Stomach (tissue), 4 donors: Measurements from ENCODE around the gene ESPN.

Experiments used
- POLR2A ChIP-seq, 4 donors: fragments of 450-650 bp; IDR thresholded peaks; one replicate each; pipeline ENCODE4 v1.6.1; 2016; ENCODE audit warnings: antibody characterized with exemption in 4 of 4, control low read depth in 2 of 4, mild to moderate bottlenecking in 1 of 4, moderate library complexity in 1 of 4
- POLR2AphosphoS5 ChIP-seq, 3 donors: sonication (generic); formaldehyde crosslinking; IDR thresholded peaks; one replicate each; pipeline ENCODE4 v1.6.1; 2016; ENCODE audit warnings: antibody characterized with exemption in 3 of 3
- TF ChIP-seq, protein P1 (sequence below), 7 experiments: fragments of 450-650 bp in 4 of 7; fragments of 200-600 bp in 3 of 7; sonication (generic) in 3 of 7; IDR thresholded peaks; one replicate each; pipeline ENCODE4 v1.5.1; 2016 to 2019; ENCODE audit warnings: antibody characterized with exemption in 7 of 7, control low read depth in 2 of 7, mild to moderate bottlenecking in 1 of 7

DNA sequence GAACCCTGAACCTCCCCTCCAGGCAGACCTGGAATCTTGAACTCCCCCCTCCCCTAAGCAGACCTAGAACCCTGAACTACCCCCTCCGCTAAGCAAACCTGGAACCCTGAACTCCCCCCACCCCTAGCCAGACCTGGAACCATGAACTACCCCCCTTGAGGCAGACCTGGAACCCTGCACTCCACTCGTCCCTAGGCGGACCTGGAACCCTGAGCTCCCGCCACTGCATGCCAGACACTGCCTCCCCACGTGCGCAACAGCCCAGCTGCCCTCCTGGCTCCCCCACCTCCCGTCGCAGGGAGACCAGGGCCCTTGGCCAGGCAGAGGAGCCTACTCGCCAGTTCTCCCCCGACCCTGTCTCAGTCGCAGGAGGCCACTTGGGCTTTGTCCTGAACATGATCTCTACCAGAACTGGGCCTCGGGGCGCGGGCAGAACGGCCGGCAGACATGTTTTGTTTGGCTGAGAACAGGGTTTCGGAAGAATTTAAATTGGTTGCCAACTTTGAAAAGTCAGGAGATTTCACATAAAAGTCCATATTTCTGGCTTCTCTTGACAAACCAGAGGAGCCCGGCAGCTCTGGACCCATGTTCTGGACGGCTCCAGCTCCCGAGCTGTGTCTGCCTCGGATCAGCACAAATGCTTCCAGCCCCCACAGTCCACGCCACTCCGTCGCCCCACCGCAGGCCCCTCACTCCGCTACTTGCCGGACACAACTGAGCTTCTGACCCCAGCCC is 76.1 kb downstream of the ESPN start:
- TF ChIP-seq, protein P1, sequence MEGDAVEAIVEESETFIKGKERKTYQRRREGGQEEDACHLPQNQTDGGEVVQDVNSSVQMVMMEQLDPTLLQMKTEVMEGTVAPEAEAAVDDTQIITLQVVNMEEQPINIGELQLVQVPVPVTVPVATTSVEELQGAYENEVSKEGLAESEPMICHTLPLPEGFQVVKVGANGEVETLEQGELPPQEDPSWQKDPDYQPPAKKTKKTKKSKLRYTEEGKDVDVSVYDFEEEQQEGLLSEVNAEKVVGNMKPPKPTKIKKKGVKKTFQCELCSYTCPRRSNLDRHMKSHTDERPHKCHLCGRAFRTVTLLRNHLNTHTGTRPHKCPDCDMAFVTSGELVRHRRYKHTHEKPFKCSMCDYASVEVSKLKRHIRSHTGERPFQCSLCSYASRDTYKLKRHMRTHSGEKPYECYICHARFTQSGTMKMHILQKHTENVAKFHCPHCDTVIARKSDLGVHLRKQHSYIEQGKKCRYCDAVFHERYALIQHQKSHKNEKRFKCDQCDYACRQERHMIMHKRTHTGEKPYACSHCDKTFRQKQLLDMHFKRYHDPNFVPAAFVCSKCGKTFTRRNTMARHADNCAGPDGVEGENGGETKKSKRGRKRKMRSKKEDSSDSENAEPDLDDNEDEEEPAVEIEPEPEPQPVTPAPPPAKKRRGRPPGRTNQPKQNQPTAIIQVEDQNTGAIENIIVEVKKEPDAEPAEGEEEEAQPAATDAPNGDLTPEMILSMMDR (IDR thresholded peaks at IDR 0.05) = no peak
- no peak for TF ChIP-seq POLR2A (IDR thresholded peaks at IDR 0.05)
- TF ChIP-seq POLR2AphosphoS5 (IDR thresholded peaks at IDR 0.05) = no peak
